GM21723 (cell line): ENCODE measurements around the gene USP8.
A peak's percentile ranks its signal among the peaks of the same experiment; 100 is the strongest.

ENCODE experiments used
- ATAC-seq: cut with Tn5 transposase; IDR thresholded peaks from one replicate; pipeline ENCODE4 v1.9.1; 2021; ENCODE audit warnings: mild to moderate bottlenecking, moderate library complexity; ENCODE audit not compliant: unreplicated experiment

USP8 gene

DNA sequence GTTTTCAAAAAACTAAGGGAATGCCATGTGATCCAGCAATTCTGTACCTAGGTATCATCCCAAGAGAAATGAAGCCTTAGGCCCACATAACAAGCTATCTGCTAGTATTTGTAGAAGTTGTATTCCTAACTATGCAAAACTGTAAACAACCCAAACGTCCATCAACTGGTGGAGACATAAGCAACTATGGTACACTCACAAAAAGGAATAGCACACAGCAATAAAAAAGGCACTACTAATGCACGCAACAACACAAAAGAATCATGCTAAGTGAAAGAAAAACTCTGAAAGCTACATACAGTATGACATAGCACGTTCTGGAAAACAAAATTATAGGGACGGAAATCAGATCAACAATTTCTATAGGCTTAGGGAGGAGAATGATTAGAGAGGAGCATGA is 107.0 kb downstream of the USP8 start:
- ATAC-seq: no peak

DNA sequence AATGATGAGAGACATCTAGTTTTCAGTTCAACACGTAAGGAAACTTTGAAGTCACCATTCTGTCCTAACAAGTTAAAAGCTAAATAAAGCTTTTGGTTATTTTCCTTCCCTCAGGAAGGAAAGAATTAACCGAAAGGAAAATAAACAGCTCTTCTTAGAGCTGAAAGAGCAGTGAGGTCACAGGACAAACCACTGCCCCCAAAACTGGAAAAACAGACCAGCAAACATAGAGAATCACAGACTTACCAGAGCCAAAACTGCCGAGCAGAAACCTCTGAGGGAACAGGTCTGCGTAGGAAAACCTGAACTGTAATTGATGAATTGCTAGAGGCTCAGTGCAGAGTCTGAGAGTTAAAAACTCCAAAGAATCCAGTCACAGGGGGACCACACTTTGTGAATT is 107.6 kb downstream of the USP8 start:
- no peak for ATAC-seq

DNA sequence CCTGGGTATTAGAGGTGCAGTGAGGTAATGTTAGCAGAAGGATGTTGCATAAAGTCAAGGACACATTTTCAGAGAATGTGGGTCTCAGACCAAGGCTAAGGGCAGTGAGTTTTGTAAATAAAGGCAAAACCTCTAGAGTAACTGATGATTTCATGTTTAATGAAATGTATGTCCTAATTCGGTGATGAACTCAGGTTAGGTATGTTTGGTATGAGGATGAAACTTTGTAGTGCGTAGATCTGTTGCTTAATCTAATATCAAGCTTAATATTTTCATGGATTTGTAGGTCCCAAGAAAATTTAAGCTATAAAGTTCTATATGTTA is 118.6 kb downstream of the USP8 start:
- no peak for ATAC-seq

DNA sequence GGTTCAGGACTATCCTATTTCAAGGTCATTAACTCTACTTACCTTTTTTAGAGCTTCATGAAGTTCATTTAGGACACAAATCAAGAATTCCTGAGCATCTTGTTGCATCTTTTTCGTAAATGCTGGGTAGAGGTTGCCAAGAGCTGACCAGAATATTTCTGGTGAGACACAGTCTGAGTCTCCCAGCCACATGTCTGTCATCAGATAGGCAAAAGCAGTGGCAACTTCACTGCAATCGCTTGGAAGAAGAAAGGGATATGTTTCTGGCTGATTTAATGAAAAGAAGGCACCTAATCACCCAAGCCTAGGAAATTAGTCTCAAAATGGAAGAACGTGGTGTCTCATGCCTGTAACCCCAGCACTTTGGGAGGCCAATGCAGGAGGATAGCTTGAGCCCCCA is 119.4 kb downstream of the USP8 start:
- no peak for ATAC-seq

DNA sequence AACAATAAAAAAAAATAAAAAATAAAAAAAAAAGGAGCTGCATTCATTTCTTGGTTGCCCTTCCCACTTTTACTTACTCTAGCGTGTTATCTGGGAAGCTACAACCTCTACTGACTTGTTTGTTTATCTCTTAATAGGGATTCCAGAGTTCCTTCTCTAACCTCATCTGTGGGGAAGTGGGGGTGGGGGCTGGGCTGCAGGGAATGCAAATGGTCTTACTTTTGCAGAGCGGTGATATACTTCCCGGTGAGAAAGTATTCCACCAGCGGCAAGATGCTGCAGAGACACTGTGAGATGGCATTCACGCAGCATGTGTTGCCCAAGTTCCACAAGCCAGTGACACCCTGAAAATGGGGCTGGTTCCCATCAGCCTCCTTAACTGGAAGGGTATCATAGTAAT is 120.2 kb downstream of the USP8 start:
- ATAC-seq: no peak

DNA sequence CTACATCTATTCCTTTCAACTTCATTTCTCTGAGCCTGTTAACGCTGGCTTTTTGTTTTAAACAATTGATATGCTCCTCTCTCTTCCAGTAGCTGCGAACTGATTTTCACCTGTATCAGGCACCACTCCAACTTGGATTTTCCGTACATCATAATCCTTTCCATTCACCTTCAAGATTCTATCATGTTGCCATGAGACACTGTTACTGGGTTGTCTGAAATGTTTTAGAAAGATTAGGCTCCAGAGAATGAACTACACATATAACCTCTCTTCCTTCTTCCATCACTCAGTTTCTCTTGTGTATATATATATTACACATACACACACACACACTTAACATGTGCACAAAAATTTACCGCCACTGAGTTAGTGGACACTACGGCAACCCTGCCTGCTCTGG is 122.4 kb downstream of the USP8 start, which contains the start of gene USP50:
USP50 (minus strand) TSS at position 101 of the 400 bp plus-strand sequence. CDS start 141 bp downstream, outside the sequence.
- ATAC-seq: no peak

DNA sequence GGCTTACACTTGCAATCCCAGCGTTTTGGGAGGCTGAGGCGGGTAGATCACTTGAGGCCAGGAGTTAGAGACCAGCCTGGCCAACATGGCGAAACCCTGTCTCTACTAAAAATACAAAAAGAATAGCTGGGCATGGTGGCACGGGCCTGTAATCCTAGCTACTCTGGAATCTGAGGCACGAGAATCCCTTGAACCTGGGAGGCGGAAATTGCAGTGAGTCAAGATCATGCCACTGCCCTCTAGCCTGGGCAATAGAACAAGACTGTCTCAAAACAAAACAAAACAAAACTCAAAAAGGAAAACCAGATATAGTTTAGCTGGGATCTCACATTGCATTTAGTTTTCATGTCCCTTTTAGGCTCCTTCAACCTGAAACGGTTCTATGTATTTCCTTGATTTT is 125.1 kb downstream of the USP8 start:
- ATAC-seq: no peak

DNA sequence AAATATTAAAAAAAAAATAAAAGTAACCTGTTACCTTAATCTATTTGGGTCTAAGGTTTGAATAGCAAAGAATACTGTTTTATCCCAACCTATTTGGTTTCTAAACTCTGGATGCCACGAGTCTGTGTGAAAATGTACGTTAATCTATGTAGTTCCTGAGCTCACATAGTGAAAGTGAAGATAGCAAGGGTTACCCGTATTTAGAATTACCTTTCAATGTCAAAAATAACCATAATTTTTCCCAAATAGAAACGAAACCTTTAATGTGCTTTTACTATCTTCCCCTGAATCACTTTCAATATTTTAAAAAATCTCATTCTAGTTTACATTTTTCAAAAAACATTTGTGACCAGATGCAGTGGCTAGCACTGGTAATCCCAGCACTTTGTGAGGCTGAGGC is 128.0 kb downstream of the USP8 start:
- ATAC-seq: peak; percentile 71

DNA sequence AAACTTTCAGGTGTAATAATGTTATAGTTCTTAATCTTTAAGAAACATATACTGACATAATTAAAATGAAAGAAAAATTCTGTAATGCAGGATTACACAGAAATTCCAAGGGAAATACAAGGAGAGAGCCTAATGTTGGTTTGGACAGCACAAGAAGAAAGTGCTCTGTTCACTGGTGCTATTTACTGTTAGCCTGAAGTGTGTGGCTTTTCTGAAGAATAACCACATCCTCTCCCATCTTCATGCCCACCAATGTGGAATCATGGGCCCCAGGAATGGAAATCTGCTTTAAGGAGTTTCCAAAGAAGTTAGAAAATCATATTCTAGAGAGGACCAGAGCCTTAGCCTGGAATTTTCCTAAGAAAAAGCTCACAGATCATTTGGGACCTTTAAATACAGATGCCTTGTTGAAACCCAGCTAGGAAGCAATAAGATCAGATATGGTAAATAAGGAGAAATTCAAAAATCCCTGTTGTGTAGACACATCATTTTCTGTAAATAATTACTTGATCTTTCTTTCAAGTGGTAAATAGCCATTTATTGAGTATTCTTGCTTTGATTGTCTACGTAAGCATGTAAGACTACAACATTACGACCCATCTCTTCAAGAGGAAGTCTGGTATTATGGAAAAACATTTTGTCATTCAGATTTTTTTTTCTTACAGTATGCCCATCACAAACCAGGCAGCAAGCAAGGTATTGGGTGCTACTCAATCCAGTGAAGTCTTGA is 132.6 kb downstream of the USP8 start:
- no peak for ATAC-seq

DNA sequence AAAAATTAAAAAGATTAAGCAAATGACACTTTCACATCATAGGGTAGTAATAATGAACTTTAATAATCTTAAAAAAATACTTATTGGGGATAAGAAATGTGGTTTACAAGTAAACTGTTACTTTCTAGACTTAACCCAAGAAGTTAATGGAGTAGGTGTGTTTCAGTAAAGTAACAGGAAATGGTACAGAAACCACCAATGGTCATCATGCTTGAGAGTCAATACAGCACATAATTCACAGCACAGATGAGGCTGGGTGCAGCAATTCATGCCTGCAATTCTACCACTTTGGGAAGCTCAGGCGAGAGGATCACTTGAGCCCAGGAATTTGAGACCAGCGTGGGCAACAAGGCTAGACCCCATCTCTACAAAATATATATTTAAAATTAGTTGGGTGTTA is 133.8 kb downstream of the USP8 start:
- no peak for ATAC-seq

DNA sequence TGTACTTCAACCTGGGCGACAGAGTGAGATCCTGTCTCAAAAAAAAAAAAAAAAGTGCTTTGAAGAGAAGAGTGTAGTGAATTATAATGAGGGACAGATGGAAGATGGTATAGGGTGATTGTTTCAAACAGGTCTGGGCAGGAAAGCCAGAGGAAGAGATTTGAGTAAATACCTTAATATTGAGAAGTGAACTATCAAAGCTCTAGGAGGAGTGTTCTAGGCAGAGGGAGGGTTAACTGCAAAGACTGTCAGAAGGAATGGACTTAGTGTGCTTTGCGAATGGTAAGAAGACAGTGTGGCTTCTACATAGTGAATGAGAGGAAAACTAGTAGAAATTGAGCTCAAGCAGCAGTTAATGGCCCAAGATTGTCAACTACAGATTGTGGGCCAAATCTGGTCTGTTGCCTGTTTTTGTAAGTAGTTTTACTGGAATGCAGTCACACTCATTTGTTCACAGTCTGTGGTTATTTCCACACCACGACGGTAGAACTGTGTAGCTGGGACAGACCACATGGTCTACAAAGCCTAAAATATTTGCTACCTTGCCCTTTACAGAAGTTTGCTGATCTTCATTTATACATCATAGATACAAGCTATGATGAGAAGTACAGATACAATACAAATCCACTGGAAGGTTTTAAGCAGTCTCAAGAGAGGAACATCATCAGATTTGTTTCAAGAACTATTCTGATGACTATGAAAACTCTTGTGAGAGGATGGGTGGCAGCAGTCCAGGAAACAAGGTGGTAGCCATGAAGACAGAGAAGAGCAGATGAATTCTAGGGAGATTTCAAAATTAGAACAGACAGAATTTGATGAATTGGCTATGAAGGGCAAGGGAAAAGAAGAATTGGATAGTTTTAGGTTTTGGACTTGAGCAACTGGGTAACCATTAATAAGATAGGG is 138.8 kb downstream of the USP8 start:
- ATAC-seq: no peak

DNA sequence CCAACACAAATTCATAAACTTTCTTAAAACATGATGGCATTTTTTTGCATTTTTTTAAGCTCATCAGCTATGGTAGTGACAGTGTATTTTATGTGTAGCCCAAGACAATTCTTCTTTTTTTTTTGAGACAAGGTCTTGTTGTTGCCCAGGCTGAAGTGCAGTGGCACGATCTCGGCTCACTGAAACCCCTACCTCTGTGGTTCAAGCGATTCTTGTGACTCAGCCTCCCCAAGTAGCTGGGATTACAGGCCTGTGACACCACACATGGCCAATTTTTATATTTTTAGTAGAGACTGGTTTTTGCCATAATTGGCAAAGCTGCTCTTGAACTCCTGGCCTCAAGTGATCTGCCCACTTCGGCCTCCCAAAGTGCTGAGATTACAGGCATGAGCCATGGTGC is 139.6 kb downstream of the USP8 start:
- ATAC-seq: no peak
